Measurements from ENCODE around the gene NKX2-1.
"Not testable (repeated sequence)": the region's sequence is repeated elsewhere in the genome, so short reads cannot be mapped to it uniquely, and the experiment has no call there.

NKX2-1 gene

DNA sequence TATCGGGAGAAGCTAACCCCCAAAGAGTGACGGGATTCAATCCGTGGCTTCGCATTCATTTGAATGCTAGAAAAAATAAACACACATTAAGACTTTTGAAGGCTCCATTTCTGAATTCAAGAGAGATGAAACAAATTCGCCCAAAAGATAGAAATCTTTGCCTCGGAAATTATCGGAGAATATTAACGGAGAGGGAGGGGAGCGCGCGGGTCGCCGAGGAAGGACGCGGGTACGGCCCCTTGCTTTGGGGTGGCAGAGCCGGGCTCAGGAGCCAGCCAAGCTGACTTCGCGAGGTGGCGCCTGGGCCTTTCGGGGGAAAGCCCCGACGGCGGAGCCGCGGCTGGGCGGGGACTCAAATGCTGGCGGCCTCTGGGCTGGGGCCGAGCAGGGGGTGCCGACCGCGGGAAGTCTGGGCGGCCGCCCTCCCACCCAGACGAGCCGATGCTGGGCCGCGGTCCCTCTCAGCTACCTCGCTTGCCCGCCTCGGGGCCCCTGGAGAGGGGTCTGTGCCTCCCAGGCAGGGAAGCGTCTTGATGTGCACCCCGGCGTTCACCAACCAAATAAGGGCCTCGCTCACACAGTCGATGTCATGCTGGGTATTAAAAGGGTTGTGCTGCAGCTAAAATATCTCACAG, 14.7 kb downstream of the NKX2-1 start:
- DNase-seq = no peak

DNA sequence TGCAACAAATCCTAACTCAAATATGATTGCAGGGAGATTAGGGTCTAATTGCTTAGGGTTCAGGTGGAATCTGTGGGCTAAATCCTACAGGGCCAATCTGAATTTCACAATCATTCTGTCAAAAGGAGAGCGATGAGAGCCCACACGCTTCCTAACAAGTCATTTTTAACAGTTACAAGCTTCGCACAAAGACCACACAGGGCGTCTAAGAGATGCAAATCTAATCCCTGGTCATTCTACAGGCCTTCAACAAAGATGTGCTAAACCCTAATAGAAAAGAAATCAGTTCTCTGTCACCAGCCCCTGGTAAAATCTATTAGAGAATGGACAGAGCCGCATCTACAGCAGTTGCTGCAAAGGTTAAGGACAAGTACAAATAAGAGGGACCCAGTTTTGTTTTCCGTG, 15.3 kb downstream of the NKX2-1 start:
- DNase-seq = no peak

DNA sequence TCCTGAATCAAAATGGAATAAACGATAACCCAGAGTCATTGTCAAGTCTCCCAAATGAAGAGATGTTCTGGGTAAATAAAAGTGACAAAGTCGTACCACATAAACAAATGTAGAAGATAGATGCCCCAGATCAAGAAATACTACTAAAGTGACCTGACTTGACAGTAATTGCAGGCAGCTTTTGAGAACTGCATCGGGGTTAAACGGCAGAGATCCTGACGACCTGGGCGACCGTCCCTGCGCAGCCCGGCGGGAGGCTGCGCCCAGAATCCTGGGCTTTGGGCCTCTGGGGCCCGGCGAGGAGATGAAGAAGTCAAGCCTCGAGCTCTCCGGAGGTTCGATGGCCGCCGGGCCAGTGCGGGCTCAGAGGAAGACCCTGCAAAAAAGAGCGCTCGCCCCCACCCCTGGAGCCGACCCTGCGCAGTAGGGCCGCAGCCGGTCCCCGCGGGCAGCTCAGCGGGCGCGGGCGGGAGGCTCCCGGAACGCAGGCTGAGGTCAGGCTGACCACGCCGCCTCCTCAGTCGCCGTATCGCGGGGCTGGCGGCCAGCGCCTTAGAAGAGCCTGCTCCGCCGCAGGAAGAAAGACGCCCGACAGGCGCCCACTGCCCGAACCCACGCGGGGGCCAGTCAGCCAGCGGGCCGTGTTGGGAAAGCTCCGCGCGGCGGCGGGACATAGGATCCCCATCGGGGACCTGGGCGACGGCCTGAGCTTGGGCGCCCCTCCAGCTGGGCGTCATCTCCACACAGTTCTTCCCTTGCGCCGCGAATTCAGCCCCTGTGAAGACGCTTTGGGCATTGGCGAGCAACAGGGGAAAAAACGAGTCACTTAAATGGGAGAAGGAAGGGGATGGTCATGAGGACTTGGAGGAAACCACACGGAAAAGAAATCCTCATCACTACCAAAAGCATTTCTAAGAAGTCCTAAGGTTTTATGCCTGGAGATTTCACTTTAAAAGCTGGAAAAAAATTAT, 16.0 kb downstream of the NKX2-1 start:
- DNase-seq = no peak

DNA sequence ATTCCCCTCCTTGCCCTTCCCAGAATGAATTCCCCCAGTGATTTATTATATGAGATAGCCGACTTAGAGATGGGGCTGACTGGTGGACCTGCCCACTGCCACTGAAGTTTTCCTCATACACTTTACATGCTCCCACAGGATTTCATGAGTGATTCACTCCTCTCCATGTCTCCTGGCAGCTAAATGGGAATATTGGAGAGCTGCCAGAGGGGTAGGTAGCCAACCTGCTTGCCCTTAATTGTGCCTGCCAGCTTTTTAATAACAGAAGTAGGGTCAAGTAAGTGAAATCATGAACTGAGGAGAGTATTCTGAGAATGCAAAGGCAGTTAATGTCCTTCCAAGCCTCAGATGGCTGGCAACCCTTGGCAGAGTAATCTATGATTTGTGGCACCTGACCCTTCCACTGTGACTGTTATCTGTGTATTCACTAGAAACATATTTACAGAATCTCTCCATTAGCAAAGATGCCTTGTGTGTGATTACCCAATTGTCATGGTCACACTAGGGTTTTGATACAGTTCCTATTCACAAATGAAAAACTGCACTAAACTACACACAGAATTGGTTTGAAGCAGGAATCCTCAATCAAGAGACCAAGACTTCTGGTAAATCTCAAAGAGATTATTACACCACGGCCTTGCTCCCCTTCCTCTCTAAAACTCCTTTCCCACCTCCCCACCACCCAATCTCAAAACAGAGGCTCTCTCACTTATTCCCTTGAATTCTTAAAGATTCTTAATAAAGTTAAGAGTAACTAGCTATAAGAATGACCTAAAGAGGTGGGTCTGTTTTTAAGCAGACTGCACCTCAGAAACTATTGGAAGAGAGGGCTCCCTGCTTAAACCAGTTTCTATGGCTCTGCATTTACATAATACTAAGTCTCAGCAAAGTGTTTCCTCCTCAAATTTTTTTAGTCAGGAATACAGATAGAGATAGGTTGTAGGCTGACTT, 17.2 kb downstream of the NKX2-1 start:
- no peak for DNase-seq

DNA sequence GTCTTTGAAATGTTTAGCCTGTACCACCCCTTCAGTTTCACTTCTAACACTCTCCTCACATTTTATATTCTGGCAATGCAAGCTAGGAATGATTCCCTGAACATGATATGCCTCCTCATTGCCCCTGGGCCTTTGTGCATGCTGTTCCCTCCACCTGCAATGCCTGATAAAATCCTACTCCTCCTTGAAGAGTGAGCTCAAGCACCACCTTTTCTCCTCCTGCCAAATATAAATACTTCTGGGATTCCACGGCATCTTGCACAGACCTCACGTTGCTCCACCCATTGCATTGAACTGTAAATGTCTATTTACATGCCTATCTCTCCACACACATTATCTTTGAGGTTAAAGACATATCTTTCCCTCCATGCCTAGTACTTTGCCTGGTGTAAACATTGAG, 21.1 kb downstream of the NKX2-1 start:
- no peak for DNase-seq

DNA sequence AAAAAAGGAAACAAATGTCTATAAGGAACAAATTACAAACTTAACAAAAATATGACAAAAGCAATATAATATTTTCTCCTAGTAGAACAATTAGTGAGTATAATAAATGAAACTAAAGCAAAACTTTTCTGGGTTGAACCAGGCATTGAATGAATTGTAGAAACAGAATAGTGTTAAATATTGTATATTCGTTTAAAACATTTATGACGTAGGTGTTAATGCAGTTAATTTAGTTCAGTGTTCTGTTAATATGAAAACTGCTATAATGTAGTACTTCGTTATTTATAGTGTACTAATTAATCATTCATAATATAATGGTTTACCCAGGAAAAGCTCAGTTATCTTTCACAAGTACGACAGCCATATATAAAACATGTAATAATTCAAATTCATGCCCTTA, 23.7 kb downstream of the NKX2-1 start:
- no peak for DNase-seq

DNA sequence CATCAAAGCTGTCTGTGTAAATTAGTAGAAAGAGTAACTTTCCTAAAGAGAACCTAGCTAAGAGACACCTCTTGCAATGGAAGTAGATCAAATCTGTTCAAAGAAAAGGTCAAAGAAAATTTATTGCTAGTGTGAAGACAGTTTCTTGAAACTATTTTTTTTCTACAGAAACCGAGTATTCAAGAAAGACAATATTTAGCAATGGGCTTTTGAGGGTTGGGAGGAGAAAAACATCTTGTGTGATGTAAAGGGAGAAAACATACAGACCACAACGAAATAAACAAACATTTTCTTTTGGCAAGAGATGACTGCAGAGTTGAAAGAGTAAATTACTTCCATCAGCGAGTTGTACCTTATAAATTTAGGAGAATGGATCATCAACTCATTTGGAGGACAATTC, 24.4 kb downstream of the NKX2-1 start:
- no peak for DNase-seq

DNA sequence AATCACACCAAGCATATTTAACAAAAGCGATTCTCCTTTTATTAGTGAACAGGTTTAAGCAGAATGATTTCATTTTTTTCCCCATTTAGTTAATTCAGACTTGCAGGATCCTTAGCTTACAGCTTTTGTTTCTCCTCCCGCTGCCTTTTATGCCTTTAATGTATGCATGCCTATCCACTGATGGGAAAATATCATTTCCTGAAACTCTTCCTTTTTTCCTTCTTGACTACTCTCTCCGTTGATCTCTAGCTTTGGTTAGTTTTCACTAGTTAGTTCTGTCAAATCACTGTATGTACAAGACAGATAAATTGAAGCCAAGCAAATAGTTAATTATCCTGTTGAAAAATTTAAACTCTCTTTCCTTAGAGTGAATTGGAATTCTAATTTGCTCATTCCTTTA, 26.3 kb downstream of the NKX2-1 start:
- no peak for DNase-seq

DNA sequence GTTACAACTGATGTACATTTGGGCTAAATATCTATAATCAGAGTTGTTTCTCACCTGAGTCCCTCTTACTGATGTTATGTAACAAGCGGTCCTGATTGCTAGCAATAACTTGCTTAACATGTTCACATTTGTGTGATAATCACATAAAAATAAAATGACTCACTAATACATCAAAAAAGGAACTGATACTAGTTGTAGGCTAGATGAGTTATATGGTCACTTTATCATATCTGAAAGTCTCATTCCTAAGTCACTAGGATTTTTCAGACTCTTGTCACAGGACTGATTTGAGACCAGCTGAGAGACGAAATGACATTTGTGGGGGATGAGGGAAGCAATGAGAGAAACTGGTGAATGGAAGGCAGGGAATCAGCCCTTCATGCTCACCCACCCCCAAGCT, 34.3 kb downstream of the NKX2-1 start:
- no peak for DNase-seq

DNA sequence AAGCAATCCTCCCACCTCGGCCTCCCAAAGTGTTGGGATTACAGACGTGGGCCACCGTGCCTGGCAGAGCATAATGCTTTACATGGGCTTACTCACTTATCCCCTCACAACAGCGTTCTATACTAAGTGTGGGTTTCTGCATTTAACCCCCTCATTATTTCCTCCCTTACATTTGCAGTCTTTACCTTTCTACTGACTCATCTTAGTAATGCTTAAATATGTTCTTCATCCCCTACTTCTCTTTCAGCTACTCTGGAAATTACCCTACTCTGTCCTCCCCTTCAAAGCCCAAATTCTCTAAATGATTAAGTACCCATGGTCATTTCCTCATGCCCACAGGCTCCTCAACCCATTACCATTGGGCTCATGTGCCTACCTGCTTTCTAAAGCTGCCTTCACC, 40.7 kb downstream of the NKX2-1 start:
- no peak for DNase-seq

DNA sequence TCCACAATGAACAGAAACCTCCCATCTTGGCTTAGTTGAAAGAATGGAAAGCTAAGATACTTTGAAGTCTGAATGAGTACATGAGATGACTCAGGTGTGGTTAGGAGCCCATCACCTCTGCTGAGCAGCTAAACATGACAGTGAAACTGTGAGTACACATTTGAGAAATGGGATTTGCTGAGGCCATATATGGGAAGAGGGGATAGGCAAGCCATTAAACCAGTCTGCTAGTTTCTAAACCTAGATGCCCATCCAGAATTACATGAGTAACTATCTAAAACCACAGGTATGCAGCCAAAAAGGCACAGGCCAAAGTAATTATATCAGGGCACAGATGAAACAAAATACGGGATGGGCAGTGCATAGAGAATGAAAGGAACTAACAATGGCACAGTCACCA, 41.2 kb downstream of the NKX2-1 start:
- DNase-seq = no peak

DNA sequence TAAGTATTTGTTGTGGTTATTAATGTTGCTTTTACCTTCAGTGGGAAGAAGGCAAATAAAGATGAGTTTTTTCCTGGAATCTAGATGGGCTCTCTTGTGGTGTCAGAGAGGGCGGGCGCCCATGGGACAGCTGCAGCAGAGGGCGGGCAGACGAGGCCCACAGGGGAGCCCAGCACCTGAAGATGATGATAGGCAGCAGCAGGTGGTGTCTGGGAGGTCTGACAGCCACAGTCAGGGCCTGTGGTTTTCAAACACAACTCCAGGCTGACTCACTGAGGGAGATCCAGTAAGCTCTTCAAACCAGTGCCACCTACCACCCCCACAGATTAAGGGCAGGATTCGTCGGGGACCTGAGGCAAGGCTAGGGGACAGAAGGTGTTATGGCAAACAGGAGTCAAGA, 42.8 kb downstream of the NKX2-1 start:
- no peak for DNase-seq

DNA sequence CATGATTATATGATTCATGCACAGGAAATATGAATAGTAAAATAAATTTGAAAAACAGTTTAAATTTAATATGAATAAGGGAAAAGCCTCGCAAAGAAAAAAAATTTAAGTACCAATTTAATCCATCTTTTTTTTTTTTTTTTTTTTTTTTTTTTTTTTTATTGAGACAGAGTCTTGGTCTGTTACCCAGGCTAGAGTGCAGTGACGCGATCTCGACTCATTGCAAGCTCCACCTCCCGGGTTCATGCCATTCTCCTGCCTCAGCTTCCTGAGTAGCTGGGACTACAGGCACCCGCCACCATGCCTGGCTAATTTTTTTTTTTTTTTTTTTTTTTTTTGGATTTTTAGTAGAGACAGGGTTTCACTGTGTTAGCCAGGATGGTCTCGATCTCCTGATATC, 44.0 kb downstream of the NKX2-1 start:
- DNase-seq = not testable (repeated sequence)

DNA sequence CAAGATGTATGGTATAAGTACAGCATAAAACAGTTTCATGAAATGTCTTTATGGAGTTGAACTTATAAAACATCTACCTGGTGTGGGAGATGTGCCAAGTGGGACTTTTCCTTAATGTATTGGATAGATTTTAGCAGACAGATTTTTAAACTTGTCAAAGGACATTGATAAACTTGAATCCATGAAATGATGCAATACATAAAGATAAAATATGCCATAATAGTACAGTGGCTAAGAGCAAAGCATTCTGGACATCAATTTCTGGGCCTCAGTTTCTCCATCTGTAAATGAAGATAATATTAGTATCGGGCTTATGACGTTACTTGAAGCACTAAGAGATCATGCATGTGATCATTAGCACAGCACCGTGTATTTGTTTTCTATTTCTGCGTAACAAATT, 45.4 kb downstream of the NKX2-1 start:
- no peak for DNase-seq

DNA sequence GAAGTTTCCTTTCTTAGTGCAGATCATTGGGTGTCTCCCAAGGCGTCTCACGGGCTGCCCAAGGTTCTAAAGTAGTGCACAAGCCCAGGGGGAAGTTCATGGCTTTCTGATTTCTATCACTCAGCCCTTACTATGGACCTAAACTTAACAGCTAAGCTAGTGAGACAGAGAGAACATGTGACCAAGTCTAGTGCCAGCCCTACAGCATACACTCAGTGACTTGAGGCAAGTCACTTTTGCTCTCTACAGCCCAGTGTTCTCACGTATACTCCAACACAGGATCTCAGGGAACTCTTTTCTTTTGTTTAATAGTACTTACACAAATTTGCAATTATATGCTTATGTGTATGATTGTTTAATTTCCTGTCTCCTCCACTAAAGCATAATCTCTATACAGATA, 48.6 kb downstream of the NKX2-1 start:
- no peak for DNase-seq

DNA sequence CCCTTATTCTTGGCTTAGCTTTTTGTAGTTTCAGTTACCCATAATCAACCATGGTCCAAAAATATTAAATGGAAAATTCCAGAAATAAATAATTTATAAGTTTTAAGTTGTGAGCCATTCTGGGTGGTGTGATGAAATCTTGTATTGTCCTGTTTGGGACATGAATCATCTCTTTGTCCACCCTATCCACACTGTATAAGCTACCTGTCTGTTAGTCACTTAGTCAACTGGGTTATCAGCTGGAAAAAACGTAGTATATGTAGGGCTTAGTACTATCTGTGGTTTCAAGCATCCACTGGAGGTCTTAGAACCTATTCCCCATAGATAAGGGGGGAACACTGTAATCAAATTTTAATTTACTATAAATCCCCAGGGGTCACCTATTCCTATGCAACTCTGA, 52.7 kb downstream of the NKX2-1 start:
- no peak for DNase-seq

Measured in activated T-cell treated with anti-CD3 and anti-CD28 coated beads, Interleukin-2, amount 50 U/mL, for 1 hour (primary cell).